ENCODE data around the gene CHORDC1.
"Not testable (repeated sequence)": the region's sequence is repeated elsewhere in the genome, so short reads cannot be mapped to it uniquely, and the experiment has no call there.

The CHORDC1 gene

DNA sequence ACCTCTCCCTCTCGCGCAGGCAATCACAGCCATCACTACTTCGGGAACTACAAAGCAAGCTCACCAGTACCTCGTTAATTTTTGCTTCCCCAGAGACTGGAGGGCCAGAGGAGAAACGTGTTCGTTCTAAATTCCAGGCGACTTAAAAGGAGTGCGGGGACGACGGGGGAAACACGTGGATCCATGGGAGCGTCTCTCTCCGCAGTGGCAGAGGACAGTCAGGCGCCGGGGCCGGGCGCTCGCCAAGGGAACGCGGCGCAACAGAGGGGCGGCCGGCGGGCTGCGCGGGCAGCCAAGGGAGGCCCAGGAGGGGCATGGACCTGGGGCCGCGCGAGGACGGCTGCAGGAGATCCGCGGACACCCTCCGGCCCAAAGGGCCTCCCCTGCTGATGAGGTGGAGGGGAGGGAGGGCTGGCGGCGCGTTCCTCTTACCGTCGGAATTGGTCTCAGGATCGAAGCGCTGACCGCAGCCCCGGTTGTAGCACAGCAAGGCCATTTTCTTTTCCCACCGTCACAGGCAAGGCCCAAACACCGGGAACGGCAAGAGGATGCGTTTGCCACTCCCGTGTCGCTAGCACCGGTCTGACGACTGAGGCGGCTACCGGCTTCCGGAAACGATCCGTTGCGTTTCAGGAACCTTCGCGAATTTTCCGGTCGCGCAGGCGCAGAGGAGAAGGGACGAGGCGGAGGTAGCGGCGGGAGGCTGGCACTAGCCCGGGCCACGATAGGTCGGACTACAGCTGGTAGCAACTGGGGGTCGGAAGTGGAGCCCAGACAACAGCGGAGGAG lies at the start of gene CHORDC1:
CHORDC1 (minus strand) TSS at position 591 of the 789 bp plus-strand sequence; CDS start at position 496, 95 bp downstream.
- peak; percentile 18 for DNase-seq

GRCh38 chr11:90257158-90257525 lies 34.3 kb upstream of the CHORDC1 start:
- no peak for DNase-seq

GRCh38 chr11:90256404-90257157 lies 33.7 kb upstream of the CHORDC1 start:
- DNase-seq: no peak

DNA sequence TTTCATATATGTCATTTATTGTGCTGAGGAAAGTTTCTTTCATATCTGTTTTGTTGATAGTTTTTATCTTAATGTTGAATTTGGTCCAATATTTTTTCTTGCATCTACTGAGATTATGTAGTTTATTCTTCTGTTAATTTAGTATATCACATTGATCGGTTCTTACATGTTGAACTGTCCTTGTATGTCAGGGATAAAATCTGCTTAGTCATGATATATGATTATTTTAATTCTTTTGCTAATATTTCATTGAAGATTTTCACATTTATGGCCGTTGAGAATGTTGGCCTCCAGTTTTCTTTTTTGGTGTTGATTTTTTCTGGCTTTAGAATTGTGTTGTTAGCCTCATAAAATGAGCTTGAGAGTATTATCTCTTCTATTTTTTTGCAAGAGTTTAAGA lies 31.2 kb upstream of the CHORDC1 start:
- no peak for DNase-seq

GRCh38 chr11:90252053-90252452 lies 29.2 kb upstream of the CHORDC1 start:
- DNase-seq: no peak

- no peak for DNase-seq
These were observed 28.8 kb upstream of the CHORDC1 start for GRCh38 chr11:90251599-90251998.

DNA sequence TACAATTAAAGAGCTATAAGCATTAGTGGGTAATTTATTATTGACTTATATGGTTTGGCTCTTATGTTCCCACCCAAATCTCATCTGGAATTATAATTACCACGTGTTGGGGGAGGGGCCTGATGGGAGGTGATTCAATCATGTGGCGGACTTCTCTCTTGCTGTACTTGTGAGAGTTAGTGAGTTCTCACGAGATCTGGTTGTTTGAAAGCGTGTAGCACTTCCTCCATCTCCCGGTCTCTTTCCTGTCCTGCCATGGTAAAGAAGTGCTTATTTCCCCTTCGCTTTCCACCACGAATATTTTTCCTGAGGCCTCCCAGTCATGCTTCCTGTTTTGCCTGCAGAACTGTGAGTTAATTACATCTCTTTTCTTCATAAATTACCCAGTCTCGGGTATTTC lies 28.1 kb upstream of the CHORDC1 start:
- DNase-seq: no peak

GRCh38 chr11:90246468-90246867 lies 23.6 kb upstream of the CHORDC1 start:
- DNase-seq: no peak

GRCh38 chr11:90243534-90243933 lies 20.7 kb upstream of the CHORDC1 start:
- no peak for DNase-seq

- no peak for DNase-seq
These were observed 20.1 kb upstream of the CHORDC1 start for GRCh38 chr11:90242894-90243416.

GRCh38 chr11:90241414-90241813 lies 18.6 kb upstream of the CHORDC1 start:
- no peak for DNase-seq

- not testable (repeated sequence) for DNase-seq
These were observed 17.3 kb upstream of the CHORDC1 start for GRCh38 chr11:90239967-90240636.

- no peak for DNase-seq
These were observed 14.2 kb upstream of the CHORDC1 start for GRCh38 chr11:90237004-90237403.

DNA sequence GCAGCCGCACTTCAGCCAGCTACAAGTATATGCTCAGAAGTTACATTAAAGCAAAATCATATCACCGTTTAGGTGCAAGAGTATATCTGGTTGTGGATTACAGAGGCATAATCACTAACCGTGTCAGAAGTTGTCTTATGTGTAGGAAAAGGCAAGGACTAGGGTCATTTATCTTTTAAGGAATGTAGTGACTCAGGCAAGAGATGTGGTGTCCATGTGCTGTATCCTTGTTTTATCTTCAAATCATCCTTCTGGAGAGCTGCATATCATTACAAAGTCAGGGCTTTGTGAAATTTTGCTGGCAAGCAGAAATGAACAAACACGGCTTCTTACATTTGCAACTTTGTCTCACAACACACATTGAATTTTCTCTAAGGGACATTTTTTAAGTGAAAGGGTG lies 12.7 kb upstream of the CHORDC1 start:
- no peak for DNase-seq

DNA sequence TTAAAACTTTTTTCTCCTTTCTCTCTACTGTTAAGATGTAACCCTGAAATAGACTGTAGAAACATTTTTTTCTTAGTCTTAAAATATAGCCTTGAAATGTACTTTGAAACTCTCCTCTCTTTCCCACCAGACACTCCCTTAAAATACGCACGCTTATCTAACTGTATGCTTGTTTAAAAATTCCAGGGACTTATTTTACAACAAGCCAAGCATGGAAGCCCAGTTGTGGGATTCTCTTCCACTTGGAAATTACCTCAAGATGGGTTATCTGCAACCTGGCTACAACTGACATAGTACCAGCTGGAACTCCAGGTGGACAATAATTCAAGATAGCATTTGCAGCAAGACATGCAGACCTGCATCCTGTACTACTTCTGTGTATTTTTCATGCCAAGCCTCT lies 12.1 kb upstream of the CHORDC1 start:
- DNase-seq: no peak

- DNase-seq: no peak
These were observed 6.9 kb upstream of the CHORDC1 start for GRCh38 chr11:90229791-90230190.

GRCh38 chr11:90228056-90228455 lies 5.2 kb upstream of the CHORDC1 start:
- no peak for DNase-seq

- no peak for DNase-seq
These were observed 368 bp upstream of the CHORDC1 start for GRCh38 chr11:90223248-90223585.

- no peak for DNase-seq
These were observed 918 bp downstream of the CHORDC1 start for GRCh38 chr11:90221803-90222458.

GRCh38 chr11:90220391-90220790 lies 2.5 kb downstream of the CHORDC1 start:
- DNase-seq: no peak

- no peak for DNase-seq
These were observed 3.4 kb downstream of the CHORDC1 start for GRCh38 chr11:90219438-90219837.

GRCh38 chr11:90218606-90219005 lies 4.2 kb downstream of the CHORDC1 start:
- no peak for DNase-seq

DNA sequence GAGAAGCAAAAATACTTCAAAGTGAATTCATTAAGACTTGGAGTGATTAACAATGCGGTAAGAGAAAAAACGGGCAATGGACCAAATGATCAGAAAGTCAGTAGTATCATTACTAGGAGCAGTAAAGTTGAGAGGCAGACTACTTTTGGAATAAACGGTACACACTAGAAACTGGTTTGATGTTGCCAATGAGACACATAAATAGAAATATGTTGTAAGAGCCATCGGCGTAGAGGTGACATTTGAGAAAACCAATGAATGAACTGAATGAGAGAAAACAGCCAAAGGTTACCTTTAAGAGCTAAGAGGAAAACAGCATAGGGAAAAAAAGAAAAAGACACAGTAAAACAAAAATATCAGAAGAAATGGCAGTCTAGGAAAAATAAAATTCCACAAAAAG lies 6.2 kb downstream of the CHORDC1 start:
- no peak for DNase-seq

Data from NCI-H1694 treated with DMSO at 0.1 percent for 48 hours (cell line).